Smooth muscle cell (in vitro differentiated cells): ENCODE results near the gene PDE2A. TPM values are rescaled to one million over a fixed set of nuclear protein-coding genes. Genes with fewer than 3 reads are reported as not detected.

Experiments
- DNase-seq: peaks from one replicate; lab custom pipeline; 2025; ENCODE audit not compliant: unreplicated experiment; lab: John Stamatoyannopoulos, UW
- H2AFZ ChIP-seq: fragments of 200-600 bp; sonication (generic); 2 replicates; pipeline ENCODE4 v1.6.0; 2016; ENCODE audit warnings: antibody characterized with exemption, low read depth, mild to moderate bottlenecking
- H3F3A ChIP-seq: fragments of 200-600 bp; sonication (generic); 2 replicates; pipeline ENCODE4 v1.6.0; 2017; ENCODE audit warnings: antibody characterized with exemption, low read depth
- H3K27ac ChIP-seq: fragments of 200-600 bp; sonication (generic); 2 replicates; pipeline ENCODE4 v1.5.1; 2016; ENCODE audit warnings: low read depth, mild to moderate bottlenecking
- H3K27me3 ChIP-seq: fragments of 200-600 bp; sonication (generic); 2 replicates; pipeline ENCODE4 v1.6.1; 2016; ENCODE audit warnings: low read depth, mild to moderate bottlenecking
- H3K36me3 ChIP-seq: fragments of 200-600 bp; sonication (generic); 2 replicates; pipeline ENCODE4 v1.5.1; 2016; ENCODE audit warnings: low read depth
- H3K4me1 ChIP-seq: fragments of 200-600 bp; sonication (generic); 2 replicates; pipeline ENCODE4 v1.5.1; 2016; ENCODE audit warnings: low read depth
- H3K4me2 ChIP-seq: fragments of 200-600 bp; sonication (generic); 2 replicates; pipeline ENCODE4 v1.6.0; 2016; ENCODE audit warnings: mild to moderate bottlenecking
- H3K4me3 ChIP-seq: fragments of 200-600 bp; sonication (generic); 2 replicates; pipeline ENCODE4 v1.5.1; 2016; ENCODE audit warnings: mild to moderate bottlenecking
- H3K79me2 ChIP-seq: fragments of 200-600 bp; sonication (generic); 2 replicates; pipeline ENCODE4 v1.6.0; 2016; ENCODE audit warnings: low read depth, mild to moderate bottlenecking
- H3K9ac ChIP-seq: fragments of 200-600 bp; sonication (generic); 2 replicates; pipeline ENCODE4 v1.6.0; 2016; ENCODE audit warnings: low read depth
- H3K9me3 ChIP-seq: fragments of 200-600 bp; sonication (generic); replicated peaks from 2 replicates; pipeline ENCODE4 v1.5.1; 2016; ENCODE audit warnings: low read depth
- H4K20me1 ChIP-seq: fragments of 200-600 bp; sonication (generic); 2 replicates; pipeline ENCODE4 v1.6.0; 2016; ENCODE audit warnings: low read depth
- CTCF ChIP-seq: fragments of 200-600 bp; sonication (generic); IDR thresholded peaks from 2 replicates; pipeline ENCODE4 v1.5.1; 2017; ENCODE audit warnings: borderline replicate concordance, mild to moderate bottlenecking, antibody characterized with exemption; ENCODE audit not compliant: insufficient read depth, poor library complexity, severe bottlenecking
- WGBS: methylation state at CpG from one replicate; pipeline ENCODE4 v1.1.7; 2016; ENCODE audit warnings: low lambda C conversion rate; 5-methylcytosine and 5-hydroxymethylcytosine counted together
- polyA plus RNA-seq: library from polyadenylated mRNA; unstranded; fragments of >200 nt; fragmentation: Nextera tagmentation; extraction: Ambion mirVana; gene quantifications from 2 replicates; pipeline ENCODE4 v1.2.1, GENCODE V29; 2016
- total RNA-seq: library from RNA; depleted of rRNA; stranded (reverse); fragments of >200 nt; gene quantifications from 2 replicates; pipeline ENCODE4 v1.2.3, GENCODE V29; 2014

The PDE2A gene
- total and polyA plus RNA-seq, 2 experiments from 2014 or later, result 1.0 TPM; not detected in 1

DNA sequence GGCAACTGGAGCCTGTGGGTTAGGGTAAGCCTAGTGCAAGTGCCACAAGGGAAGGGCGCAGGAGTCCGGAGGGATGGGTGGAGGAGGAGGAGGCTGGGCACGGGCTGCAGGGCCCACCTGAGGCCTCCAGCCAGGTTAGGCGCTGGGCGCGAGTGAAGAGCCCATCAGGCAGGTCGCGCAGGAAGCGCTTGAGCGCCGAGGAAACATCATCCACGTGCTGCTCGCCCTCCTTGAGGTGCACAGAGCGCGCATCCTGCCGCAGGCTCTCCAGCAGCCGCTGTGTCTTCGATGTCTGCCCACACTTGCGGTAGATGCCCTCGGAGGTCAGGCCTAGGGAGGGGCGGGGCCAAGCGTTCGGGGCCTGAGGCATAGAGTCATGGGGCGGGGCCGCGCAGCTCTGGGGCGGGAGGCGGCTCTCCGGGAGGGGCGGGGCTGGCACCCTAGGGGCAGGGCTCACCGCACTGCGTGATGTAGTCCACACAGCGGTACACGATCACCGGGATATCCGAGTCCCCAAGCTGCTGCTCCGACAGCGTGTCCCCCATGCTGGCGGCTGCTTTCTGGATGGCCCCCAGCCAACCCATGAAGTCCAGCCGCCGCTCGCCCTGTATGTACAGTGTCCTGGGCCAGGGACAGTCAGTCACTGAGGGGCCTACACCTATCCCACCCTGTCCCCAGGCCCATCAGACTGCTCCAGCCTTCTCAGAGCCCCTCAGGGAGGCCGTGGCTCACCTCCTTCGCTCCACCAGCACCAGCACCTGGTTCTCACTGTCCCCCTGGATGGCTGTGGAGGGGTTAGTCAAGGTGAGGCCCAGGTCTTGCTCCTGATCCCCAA lies 22.9 kb upstream of the PDE2A start:
- WGBS, result 86% methylated on average over 43 of the region's 44 CpGs
- Histone ChIP-seq H3K4me2 (no peak overlapping the region), H3K9me3 (no peaks in the 10 kb centered on the region), H3K4me1 (no peaks in the 10 kb centered on the region), H3F3A (no peaks in the 10 kb centered on the region), H3K4me3 (no peak overlapping the region), H3K9ac (no peak overlapping the region), H4K20me1 (peaks cover 21% of the 10 kb centered on the region), H3K27ac (no peak overlapping the region), H2AFZ (no peak overlapping the region), H3K36me3 (no peaks in the 10 kb centered on the region), H3K79me2 (no peaks in the 10 kb centered on the region), H3K27me3 (no peaks in the 10 kb centered on the region)
- no peak for TF ChIP-seq CTCF
- DNase-seq, result no peak

GRCh38 chr11:72695354-72695753 lies 21.1 kb upstream of the PDE2A start:
- Histone ChIP-seq H3K27ac (no peak overlapping the region), H3K9me3 (no peaks in the 10 kb centered on the region), H3K4me2 (no peak overlapping the region), H3K4me3 (no peak overlapping the region), H3F3A (no peaks in the 10 kb centered on the region), H3K36me3 (no peaks in the 10 kb centered on the region), H3K9ac (no peak overlapping the region), H4K20me1 (peaks cover 26% of the 10 kb centered on the region), H3K27me3 (no peaks in the 10 kb centered on the region), H3K4me1 (no peaks in the 10 kb centered on the region), H3K79me2 (no peaks in the 10 kb centered on the region), H2AFZ (no peak overlapping the region)
- no peak for DNase-seq
- TF ChIP-seq CTCF, result no peak
- WGBS, result 95% methylated on average over 7 of the region's 7 CpGs

DNA sequence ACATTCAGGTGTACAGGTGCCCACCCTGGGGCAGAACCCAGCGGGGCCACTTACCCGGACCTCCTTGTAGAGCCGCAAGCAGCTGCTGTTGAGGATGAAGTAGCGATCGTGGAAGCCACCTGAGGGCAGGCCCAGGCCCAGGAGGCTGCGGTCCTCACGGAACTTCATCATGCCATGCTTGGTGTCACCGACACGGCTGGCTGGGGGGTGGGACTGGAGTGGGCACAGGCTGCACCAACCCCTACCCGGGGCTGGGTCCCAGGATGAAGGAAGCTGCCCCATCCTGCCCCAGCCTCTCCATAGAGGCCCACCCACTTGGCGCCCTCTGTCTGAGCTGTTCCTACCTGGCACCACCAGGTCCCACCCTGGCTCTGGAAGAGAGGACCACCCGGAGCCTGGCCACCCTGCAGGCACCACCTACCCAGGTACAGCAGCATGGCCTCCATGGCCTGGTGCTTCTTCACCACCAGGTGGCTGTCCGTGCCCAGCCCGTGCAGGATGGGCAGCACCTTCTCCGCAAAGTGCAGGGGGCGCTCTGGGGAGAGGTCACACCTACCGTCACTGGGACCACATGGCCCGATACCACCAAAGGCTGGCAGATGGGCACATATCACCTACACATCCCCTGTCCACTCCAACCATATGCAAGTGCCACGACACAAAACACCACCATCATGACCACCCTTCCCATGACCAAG lies 19.2 kb upstream of the PDE2A start:
- WGBS, result 98% methylated on average over 18 of the region's 19 CpGs
- no peaks in the 10 kb centered on the region for H3K4me1 ChIP-seq
- no peaks in the 10 kb centered on the region for H3K36me3 ChIP-seq

More for the DNA sequence above, 19.2 kb upstream of the PDE2A start:
- Histone ChIP-seq H4K20me1 (peaks cover 16% of the 10 kb centered on the region), H3K4me2 (no peak overlapping the region), H3K27ac (no peak overlapping the region), H3K79me2 (no peaks in the 10 kb centered on the region), H2AFZ (no peak overlapping the region), H3K9me3 (no peaks in the 10 kb centered on the region), H3K9ac (no peak overlapping the region), H3K4me3 (no peak overlapping the region), H3F3A (no peaks in the 10 kb centered on the region), H3K27me3 (no peaks in the 10 kb centered on the region)
- DNase-seq, result no peak
- no peak for TF ChIP-seq CTCF
